Duodenal mucosa (tissue), 2 donors: ENCODE measurements around the gene SOX6.

ENCODE experiments used
- H3K27ac ChIP-seq: one replicate; pipeline ENCODE4 v1.7.0; 2013; ENCODE audit warnings: low read depth, low read length
- H3K27me3 ChIP-seq, 2 donors: one replicate each; pipeline ENCODE4 v1.7.0; 2013; ENCODE audit warnings: low read length in 2 of 2, control low read depth in 1 of 2; ENCODE audit not compliant: insufficient read depth in 2 of 2, control insufficient read depth in 1 of 2
- H3K36me3 ChIP-seq, 2 donors: one replicate each; pipeline ENCODE4 v1.7.0; 2013; ENCODE audit warnings: low read length in 2 of 2, control low read depth in 1 of 2; ENCODE audit not compliant: insufficient read depth in 2 of 2, control insufficient read depth in 1 of 2
- H3K4me1 ChIP-seq, 2 donors: one replicate each; pipeline ENCODE4 v1.7.0; 2013; ENCODE audit warnings: low read length in 2 of 2, control low read depth in 1 of 2; ENCODE audit not compliant: insufficient read depth in 2 of 2, control insufficient read depth in 1 of 2
- H3K4me3 ChIP-seq, 2 donors: one replicate each; pipeline ENCODE4 v1.7.0; 2013; ENCODE audit warnings: low read length in 2 of 2, low read depth in 1 of 2
- H3K9ac ChIP-seq, 2 donors: one replicate each; pipeline ENCODE4 v1.7.0; 2013; ENCODE audit warnings: low read length in 2 of 2, low read depth in 1 of 2
- H3K9me3 ChIP-seq, 2 donors: one replicate each; pipeline ENCODE4 v1.7.0; 2013; ENCODE audit warnings: low read length in 2 of 2, control low read depth in 1 of 2; ENCODE audit not compliant: control insufficient read depth in 1 of 2

SOX6 gene

DNA sequence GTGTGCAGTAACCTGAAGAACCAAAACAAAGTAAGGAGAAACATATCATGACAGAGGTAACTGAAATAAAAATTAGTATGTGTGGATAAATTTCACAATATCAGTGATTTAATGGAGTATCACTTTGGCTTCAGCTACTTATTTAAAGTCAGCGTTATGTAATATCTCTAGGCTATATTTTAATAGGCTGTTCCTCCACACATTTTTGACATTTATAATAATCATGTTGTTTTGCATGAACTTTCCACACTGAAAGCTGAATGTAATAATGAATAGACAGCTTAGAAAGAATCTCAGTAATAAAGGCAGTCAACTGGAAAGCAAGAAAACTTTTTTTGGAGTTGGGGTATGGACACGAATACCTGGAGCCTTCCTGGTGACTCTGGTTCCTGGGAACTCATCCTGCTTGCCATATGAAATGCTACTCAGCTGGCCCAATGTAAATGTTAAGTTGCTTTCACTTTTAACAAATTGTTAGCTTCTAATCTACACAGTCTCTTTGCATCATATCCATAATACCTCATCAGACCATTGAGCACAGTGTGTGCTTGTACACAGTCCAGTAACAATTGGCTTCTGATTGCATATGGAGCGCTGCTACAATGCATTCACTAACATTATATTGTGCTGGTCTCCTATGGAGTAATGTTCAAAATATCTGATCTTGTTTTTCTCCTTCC is 257.7 kb downstream of the SOX6 start:
- Histone ChIP-seq H3K4me3 (no peak overlapping the region), H3K36me3 (no peaks in the 10 kb centered on the region), H3K4me1 (peaks cover 8 to 16% of the 10 kb centered on the region in 2 donors), H3K27me3 (no peaks in the 10 kb centered on the region), H3K9me3 (no peaks in the 10 kb centered on the region), H3K9ac (no peak overlapping the region), H3K27ac (no peak overlapping the region)

DNA sequence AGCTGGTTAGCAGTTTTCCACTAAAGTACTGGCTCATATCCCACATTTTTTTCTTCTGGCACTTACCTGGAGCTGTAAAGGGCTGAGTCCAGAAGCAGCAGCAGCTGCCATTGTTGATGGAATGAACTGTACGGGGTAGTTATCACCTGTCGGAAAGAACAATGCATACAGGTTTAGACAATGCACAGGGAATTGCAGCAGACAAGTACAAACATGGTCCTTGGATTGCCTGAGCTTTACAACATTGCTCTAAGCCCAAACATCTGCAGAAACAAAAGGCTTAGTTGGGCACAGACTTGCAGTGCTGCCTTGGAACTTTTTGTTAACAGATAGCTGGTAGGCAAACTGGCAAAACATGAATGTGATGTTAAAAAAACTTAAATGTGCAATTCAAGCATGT is 258.8 kb downstream of the SOX6 start:
- no peaks in the 10 kb centered on the region for H3K36me3 ChIP-seq
- no peaks in the 10 kb centered on the region for H3K9me3 ChIP-seq
- H3K27me3 ChIP-seq = no peaks in the 10 kb centered on the region
- no peak overlapping the region for H3K27ac ChIP-seq
- no peak overlapping the region for H3K4me3 ChIP-seq
- no peak overlapping the region for H3K9ac ChIP-seq
- H3K4me1 ChIP-seq = peaks cover 8 to 16% of the 10 kb centered on the region in 2 donors

DNA sequence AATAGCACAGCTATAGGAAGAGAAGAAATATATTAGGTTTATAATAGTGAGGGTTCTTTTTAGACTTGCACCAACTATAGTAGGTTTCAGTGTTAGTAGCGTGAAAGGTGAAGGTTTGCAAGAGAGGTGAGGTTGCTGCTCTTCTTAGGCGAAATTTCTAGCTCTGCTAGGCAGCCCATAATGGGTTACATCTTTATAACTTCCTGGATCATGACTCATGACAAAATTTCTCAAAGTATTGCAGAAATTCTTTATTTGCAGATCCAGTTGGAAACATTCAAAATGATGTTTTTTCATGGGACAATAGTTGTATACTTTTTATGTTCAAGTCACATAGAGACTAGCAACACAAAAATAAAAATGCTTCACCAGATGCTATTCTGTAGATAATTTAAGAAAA is 260.0 kb downstream of the SOX6 start:
- Histone ChIP-seq H3K27ac (no peak overlapping the region), H3K4me3 (no peak overlapping the region), H3K27me3 (no peaks in the 10 kb centered on the region), H3K4me1 (peaks cover 8 to 16% of the 10 kb centered on the region in 2 donors), H3K9me3 (no peaks in the 10 kb centered on the region), H3K9ac (no peak overlapping the region), H3K36me3 (no peaks in the 10 kb centered on the region)

DNA sequence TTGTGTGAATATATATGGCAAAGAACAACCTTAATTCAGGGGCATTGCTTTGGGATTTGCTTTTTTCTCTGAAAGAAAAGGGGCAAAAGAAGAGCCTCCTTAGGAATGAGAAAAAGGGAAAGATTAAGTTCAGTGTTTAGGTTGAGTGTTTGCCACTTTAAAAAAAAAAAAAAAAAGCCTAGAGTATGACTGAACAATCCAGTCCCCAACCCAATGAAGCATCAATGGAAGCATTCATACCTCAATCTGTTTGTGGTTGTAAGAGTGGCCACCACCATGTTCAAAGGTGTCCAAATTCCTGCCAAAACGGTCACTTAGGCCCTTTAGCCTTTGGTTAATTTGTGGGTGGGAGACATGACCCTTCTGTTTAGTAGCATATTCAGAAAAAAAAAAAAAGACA is 260.6 kb downstream of the SOX6 start:
- H3K27ac ChIP-seq = no peak overlapping the region
- no peak overlapping the region for H3K9ac ChIP-seq
- peaks cover 8 to 16% of the 10 kb centered on the region in 2 donors for H3K4me1 ChIP-seq
- no peaks in the 10 kb centered on the region for H3K27me3 ChIP-seq
- no peaks in the 10 kb centered on the region for H3K9me3 ChIP-seq
- no peaks in the 10 kb centered on the region for H3K36me3 ChIP-seq
- no peak overlapping the region for H3K4me3 ChIP-seq

DNA sequence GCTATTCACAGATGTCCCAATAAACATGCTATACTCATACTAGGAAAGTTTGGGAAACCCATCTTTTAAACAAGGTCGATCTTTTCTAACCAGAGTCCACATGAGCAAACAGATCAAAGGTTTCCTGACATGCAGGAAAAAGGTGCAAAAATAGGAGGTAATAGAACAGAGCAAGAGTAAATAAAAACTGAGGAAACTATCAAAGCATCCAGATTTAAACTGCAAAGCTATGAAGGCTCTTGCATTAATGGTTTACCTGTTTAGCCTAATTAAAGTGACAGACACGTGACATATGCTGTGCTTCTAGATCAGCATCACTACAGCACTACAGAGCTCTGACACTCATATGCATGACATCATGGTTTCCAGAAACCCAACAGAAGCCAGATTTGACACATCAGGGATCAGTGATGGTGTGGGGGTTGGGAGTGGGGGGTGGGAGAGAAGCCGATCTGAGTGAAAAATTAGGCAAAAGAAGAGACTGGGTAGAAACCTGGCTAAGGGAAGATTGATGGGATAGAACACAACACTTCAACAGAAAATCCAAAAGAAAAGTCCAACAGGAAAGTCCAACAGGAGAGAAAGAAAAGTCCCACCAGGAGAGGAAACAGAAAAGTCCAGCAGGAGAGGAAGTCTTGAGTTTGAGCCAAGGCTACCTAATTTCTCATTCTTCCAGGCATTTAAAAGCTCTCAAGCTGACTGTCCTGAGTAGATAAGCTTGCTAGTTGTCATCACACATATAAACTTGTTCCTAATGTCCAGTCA is 262.3 kb downstream of the SOX6 start:
- Histone ChIP-seq H3K9ac (no peak overlapping the region), H3K27me3 (no peaks in the 10 kb centered on the region), H3K9me3 (no peaks in the 10 kb centered on the region), H3K4me1 (peaks cover 7 to 8% of the 10 kb centered on the region in 2 donors), H3K4me3 (no peak overlapping the region), H3K36me3 (no peaks in the 10 kb centered on the region), H3K27ac (no peak overlapping the region)

DNA sequence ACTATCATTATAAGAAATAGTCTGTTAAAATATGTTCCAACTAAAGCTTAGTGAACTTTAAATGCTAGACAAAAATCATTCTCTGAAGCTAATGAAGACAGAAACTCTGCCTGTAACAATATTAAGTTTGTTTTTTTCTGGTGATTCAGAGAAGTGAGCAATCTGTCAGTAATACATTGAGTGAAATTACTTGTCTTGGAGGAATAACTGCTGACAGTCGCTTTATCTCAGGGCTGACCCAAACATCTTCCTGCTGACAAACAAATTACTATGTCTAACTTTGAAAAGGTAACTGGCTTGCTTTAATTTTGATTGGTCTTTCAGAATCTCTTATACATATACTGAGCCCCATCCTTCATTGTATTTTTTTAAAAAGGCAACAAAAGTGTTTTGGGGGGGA is 264.5 kb downstream of the SOX6 start:
- Histone ChIP-seq H3K27ac (no peak overlapping the region), H3K4me3 (no peak overlapping the region), H3K9me3 (no peaks in the 10 kb centered on the region), H3K27me3 (no peaks in the 10 kb centered on the region), H3K4me1 (no peaks in the 10 kb centered on the region), H3K9ac (no peak overlapping the region), H3K36me3 (no peaks in the 10 kb centered on the region)

DNA sequence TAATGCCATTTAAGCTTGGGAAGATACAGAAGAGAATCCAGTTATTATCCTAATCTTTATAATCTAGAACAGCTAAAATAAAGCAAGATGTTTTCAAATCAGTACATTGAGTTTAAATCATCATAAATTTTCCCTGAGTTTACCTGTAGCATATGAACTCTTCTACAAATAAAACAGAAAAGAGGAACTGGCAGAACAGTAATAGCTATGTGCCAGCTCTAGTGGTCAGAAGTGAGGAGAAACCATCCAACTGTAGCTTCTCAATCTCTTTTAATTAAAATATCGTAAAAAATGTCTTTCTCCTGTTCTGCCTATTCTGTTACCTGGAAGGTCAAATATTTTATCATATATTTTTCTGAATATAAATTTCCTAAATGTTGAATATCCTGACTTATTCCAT is 266.9 kb downstream of the SOX6 start:
- no peak overlapping the region for H3K9ac ChIP-seq
- no peaks in the 10 kb centered on the region for H3K9me3 ChIP-seq
- no peaks in the 10 kb centered on the region for H3K27me3 ChIP-seq
- no peak overlapping the region for H3K4me3 ChIP-seq
- H3K27ac ChIP-seq = no peak overlapping the region
- no peaks in the 10 kb centered on the region for H3K36me3 ChIP-seq
- no peaks in the 10 kb centered on the region for H3K4me1 ChIP-seq

DNA sequence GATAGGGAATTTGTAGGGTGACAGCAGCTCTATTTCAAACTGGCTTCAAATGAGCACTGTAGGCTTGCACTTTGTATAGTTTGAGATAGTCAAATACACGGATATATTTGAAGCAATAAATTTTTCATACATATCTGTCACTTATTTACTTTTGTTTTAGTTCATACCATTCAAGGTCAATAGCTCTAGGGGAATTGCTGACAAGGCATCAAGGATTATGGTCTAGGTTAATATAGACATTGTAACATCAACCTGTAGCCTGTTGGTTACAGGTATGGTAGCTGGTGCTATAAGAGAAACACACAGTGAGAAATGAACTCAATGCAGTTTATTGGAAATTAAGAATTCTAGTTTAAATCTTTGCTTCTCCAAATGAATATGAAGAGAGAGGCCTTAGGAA is 267.6 kb downstream of the SOX6 start:
- no peaks in the 10 kb centered on the region for H3K4me1 ChIP-seq
- H3K27ac ChIP-seq = no peak overlapping the region
- no peak overlapping the region for H3K4me3 ChIP-seq
- H3K9me3 ChIP-seq = no peaks in the 10 kb centered on the region
- H3K36me3 ChIP-seq = no peaks in the 10 kb centered on the region
- H3K9ac ChIP-seq = no peak overlapping the region
- no peaks in the 10 kb centered on the region for H3K27me3 ChIP-seq

DNA sequence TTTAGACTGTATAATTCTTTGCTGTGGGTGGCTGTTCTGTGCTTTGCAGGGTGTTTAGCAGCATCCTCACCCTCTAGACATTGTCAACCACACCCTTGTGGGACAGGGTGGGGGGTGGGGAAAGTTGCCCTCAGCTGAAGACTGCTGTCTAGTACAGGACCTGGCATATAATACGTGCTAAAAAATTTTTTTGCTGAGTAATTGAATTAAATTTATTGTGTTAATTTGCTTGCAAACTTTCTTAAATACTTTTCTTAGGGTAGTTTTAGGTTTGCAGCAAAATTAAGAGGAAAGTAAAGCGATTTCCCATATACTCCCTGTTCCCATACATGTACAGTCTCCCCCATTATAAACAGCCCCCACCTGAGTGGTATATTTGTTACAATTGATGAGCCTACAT is 268.5 kb downstream of the SOX6 start:
- Histone ChIP-seq H3K4me3 (no peak overlapping the region), H3K27ac (no peak overlapping the region), H3K36me3 (no peaks in the 10 kb centered on the region), H3K9me3 (no peaks in the 10 kb centered on the region), H3K4me1 (no peaks in the 10 kb centered on the region), H3K9ac (no peak overlapping the region), H3K27me3 (no peaks in the 10 kb centered on the region)

DNA sequence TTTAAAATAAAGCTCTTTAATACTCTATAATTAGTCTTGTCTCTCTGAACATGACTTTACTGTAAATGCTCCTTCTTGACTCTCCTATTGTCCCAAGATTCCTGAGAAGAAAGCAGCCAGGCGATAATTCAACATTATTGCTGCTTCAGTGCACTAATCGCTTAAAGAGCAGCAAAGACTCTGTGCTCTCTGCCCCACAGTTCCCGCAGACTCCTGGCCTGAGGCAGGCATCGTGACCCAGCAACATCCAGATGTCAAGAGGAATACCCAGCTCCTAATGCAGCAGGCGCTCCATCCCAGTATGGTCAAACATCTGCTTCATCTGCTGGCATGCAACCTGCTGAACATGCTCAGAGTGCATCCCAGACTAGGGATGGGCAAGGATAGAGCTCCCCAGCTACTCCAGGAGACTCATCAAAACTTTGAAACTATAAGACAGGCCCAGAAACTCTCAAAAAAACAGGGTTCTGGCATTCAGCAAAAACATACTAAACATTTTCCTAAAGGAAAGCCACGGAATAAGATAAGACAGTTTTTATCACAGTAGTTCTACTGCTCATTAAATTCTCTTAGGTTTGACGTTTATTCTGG is 270.0 kb downstream of the SOX6 start:
- Histone ChIP-seq H3K4me3 (no peak overlapping the region), H3K36me3 (no peaks in the 10 kb centered on the region), H3K27me3 (no peaks in the 10 kb centered on the region), H3K9me3 (no peaks in the 10 kb centered on the region), H3K27ac (no peak overlapping the region), H3K9ac (no peak overlapping the region), H3K4me1 (no peaks in the 10 kb centered on the region)
